Measurements from ENCODE around the gene ERAP2.
A peak's percentile ranks its signal among the peaks of the same experiment; 100 is the strongest.

ERAP2 gene

GRCh38 chr5:96922499-96923244, 46.4 kb downstream of the ERAP2 start:
- no peak overlapping the region for H3K4me3 ChIP-seq (replicated peaks; ENCODE audit: low read depth, low read length)
- DNase-seq (ENCODE audit: low read depth): no peak
- TF ChIP-seq CTCF (IDR thresholded peaks at IDR 0.05; ENCODE audit: low read length, missing control alignments): no peak

- no peak for TF ChIP-seq CTCF (IDR thresholded peaks at IDR 0.05; ENCODE audit: low read length, missing control alignments)
- no peak overlapping the region for H3K4me3 ChIP-seq (replicated peaks; ENCODE audit: low read depth, low read length)
- DNase-seq (ENCODE audit: low read depth): no peak
Measured at GRCh38 chr5:96924016-96924443, 47.7 kb downstream of the ERAP2 start.

- no peak for TF ChIP-seq CTCF (IDR thresholded peaks at IDR 0.05; ENCODE audit: low read length, missing control alignments)
- no peak for DNase-seq (ENCODE audit: low read depth)
Measured at GRCh38 chr5:96926276-96926675, 50.0 kb downstream of the ERAP2 start.

GRCh38 chr5:96927008-96927407, 50.7 kb downstream of the ERAP2 start:
- H3K4me3 ChIP-seq (replicated peaks; ENCODE audit: low read depth, low read length): no peak overlapping the region
- DNase-seq (ENCODE audit: low read depth): peak; percentile 70
- TF ChIP-seq CTCF (IDR thresholded peaks at IDR 0.05; ENCODE audit: low read length, missing control alignments): no peak

More at GRCh38 chr5:96926276-96926675, 50.0 kb downstream of the ERAP2 start:
- H3K4me3 ChIP-seq (replicated peaks; ENCODE audit: low read depth, low read length): no peak overlapping the region

- DNase-seq (ENCODE audit: low read depth): no peak
- H3K4me3 ChIP-seq (replicated peaks; ENCODE audit: low read depth, low read length): no peak overlapping the region
Measured at GRCh38 chr5:96928931-96929708, 52.8 kb downstream of the ERAP2 start.

GRCh38 chr5:96930058-96930457, 53.8 kb downstream of the ERAP2 start:
- no peak for DNase-seq (ENCODE audit: low read depth)
- H3K4me3 ChIP-seq (replicated peaks; ENCODE audit: low read depth, low read length): no peak overlapping the region
- TF ChIP-seq CTCF (IDR thresholded peaks at IDR 0.05; ENCODE audit: low read length, missing control alignments): no peak

More at GRCh38 chr5:96928931-96929708, 52.8 kb downstream of the ERAP2 start:
- TF ChIP-seq CTCF (IDR thresholded peaks at IDR 0.05; ENCODE audit: low read length, missing control alignments): no peak

Measured in fibroblast of pulmonary artery (primary cell).